ENCODE results near the gene DOCK3. TPM values are rescaled to one million over a fixed set of nuclear protein-coding genes. Genes with fewer than 3 reads are reported as not detected.

Gene DOCK3
- total and polyA plus RNA-seq, 10 of the 15 experiments (the other 5 are each of a cell fraction or from before 2014, with no cell fraction given): 0.02 to 0.52 (median 0.04) TPM; not detected in 5

DNA sequence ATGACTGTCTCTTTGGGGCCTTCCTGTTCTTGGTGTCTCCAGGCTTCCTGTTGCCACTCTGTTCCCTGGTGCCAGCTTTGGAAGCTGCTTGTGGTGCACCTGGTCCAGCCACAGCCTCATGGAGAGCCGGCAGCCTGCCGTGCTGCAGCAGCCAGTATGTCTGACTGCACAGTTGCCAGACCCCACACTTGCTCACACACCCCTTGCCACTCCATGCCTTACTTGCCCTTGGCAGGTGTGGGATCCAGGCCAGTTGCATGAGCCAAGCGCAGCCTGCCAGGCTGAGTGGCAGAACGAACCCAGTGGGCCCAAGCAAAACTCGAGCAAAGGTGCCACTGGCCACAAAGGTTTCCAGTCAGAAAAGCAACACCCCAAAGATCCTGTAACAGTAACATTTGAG lies 309.2 kb downstream of the DOCK3 start:
- ChIA-PET POLR2A (no interaction called here), RAD21 (ENCODE audit: unreplicated experiment) (no interaction called here), SMC1A (ENCODE audit: uncharacterized antibody, unreplicated experiment) (no interaction called here), CTCF (no interaction called here)
- H3K27ac ChIP-seq (ENCODE audit: control insufficient read depth, insufficient read depth): no peak overlapping the region
- no TSS peak for BruUV-seq (replicated peaks)
- in situ Hi-C loops (cut with MboI) (no loop called here), intact Hi-C loops (cut with micrococcal nuclease; ENCODE audit: unreplicated experiment) (no loop called here)
- no peak for TF ChIP-seq POLR2AphosphoS5 (IDR thresholded peaks at IDR 0.05; ENCODE audit: low read length)
- TF ChIP-seq TCF3 (IDR thresholded peaks at IDR 0.05; ENCODE audit: borderline replicate concordance, insufficient read depth, low read depth, low read length): no peak
- TF ChIP-seq, protein P1, sequence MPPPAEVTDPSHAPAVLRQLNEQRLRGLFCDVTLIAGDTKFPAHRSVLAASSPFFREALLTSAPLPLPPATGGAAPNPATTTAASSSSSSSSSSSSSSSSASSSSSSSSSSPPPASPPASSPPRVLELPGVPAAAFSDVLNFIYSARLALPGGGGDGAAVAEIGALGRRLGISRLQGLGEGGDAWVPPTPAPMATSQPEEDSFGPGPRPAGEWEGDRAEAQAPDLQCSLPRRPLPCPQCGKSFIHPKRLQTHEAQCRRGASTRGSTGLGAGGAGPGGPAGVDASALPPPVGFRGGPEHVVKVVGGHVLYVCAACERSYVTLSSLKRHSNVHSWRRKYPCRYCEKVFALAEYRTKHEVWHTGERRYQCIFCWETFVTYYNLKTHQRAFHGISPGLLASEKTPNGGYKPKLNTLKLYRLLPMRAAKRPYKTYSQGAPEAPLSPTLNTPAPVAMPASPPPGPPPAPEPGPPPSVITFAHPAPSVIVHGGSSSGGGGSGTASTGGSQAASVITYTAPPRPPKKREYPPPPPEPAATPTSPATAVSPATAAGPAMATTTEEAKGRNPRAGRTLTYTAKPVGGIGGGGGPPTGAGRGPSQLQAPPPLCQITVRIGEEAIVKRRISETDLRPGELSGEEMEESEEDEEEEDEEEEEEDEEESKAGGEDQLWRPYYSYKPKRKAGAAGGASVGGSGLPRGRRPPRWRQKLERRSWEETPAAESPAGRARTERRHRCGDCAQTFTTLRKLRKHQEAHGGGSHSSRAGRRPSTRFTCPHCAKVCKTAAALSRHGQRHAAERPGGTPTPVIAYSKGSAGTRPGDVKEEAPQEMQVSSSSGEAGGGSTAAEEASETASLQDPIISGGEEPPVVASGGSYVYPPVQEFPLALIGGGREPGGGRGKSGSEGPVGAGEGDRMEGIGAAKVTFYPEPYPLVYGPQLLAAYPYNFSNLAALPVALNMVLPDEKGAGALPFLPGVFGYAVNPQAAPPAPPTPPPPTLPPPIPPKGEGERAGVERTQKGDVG (CRISPR knock-in tag; IDR thresholded peaks at IDR 0.05): no peak
- TF ChIP-seq CEBPB (IDR thresholded peaks at IDR 0.05; ENCODE audit: borderline replicate concordance in 1 of 2, low read depth in 2 of 2, low read length in 2 of 2): no peak
- TF ChIP-seq, protein P2, sequence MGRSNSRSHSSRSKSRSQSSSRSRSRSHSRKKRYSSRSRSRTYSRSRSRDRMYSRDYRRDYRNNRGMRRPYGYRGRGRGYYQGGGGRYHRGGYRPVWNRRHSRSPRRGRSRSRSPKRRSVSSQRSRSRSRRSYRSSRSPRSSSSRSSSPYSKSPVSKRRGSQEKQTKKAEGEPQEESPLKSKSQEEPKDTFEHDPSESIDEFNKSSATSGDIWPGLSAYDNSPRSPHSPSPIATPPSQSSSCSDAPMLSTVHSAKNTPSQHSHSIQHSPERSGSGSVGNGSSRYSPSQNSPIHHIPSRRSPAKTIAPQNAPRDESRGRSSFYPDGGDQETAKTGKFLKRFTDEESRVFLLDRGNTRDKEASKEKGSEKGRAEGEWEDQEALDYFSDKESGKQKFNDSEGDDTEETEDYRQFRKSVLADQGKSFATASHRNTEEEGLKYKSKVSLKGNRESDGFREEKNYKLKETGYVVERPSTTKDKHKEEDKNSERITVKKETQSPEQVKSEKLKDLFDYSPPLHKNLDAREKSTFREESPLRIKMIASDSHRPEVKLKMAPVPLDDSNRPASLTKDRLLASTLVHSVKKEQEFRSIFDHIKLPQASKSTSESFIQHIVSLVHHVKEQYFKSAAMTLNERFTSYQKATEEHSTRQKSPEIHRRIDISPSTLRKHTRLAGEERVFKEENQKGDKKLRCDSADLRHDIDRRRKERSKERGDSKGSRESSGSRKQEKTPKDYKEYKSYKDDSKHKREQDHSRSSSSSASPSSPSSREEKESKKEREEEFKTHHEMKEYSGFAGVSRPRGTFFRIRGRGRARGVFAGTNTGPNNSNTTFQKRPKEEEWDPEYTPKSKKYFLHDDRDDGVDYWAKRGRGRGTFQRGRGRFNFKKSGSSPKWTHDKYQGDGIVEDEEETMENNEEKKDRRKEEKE (IDR thresholded peaks at IDR 0.05): no peak
- TF ChIP-seq KAT2A (conservative IDR thresholded peaks at IDR 0.05; ENCODE audit: control insufficient read depth, low read depth, low read length): no peak
- no peak for TF ChIP-seq LARP7 (IDR thresholded peaks at IDR 0.05)
- TF ChIP-seq ZZZ3 (IDR thresholded peaks at IDR 0.05; ENCODE audit: control insufficient read depth, insufficient read length, low read depth): no peak
- no peak for TF ChIP-seq CBX5 (IDR thresholded peaks at IDR 0.05; ENCODE audit: low read depth)
- no peak for TF ChIP-seq SIN3A (IDR thresholded peaks at IDR 0.05; ENCODE audit: low read depth, low read length)
- TF ChIP-seq TCF12 (IDR thresholded peaks at IDR 0.05; ENCODE audit: low read depth, low read length): no peak
- no peak for TF ChIP-seq ESRRA (IDR thresholded peaks at IDR 0.05; ENCODE audit: low read length)
- TF ChIP-seq JUNB (IDR thresholded peaks at IDR 0.05): no peak
- no peaks in the 10 kb centered on the region for H3K36me3 ChIP-seq (ENCODE audit: control insufficient read depth in 2 of 2, insufficient read depth in 2 of 2, low read length in 1 of 2)
- ATAC-seq: no peak
- no peak for DNase-seq (ENCODE audit: low read depth, low spot score)
- H3K27me3 ChIP-seq (replicated peaks in 1 of 2; ENCODE audit: control insufficient read depth in 2 of 2, insufficient read depth in 2 of 2, low read length in 1 of 2): no peaks in the 10 kb centered on the region
- FAIRE-seq: no peak
- H4K20me1 ChIP-seq (ENCODE audit: control insufficient read depth, insufficient read depth): no peaks in the 10 kb centered on the region
- 14% methylated on average over 5 of the region's 5 CpGs for WGBS (ENCODE audit: insufficient coverage, insufficient replicate concordance, low lambda C conversion rate, missing lambda C conversion rate)
- no peaks in the 10 kb centered on the region for H3K4me1 ChIP-seq (ENCODE audit: control insufficient read depth, insufficient read depth, low read length)
- H3K9me3 ChIP-seq (replicated peaks; ENCODE audit: control insufficient read depth, insufficient read depth, low read length): no peaks in the 10 kb centered on the region
- H2AFZ ChIP-seq (ENCODE audit: control insufficient read depth, low read depth, low read length): no peak overlapping the region
- no peak overlapping the region for H3K9ac ChIP-seq (ENCODE audit: control insufficient read depth, insufficient read depth, low read length)
- H3K4me3 ChIP-seq: no peak overlapping the region
- no peaks in the 10 kb centered on the region for H3K79me2 ChIP-seq (ENCODE audit: control insufficient read depth, insufficient read depth, low read length)
- H3K4me2 ChIP-seq (ENCODE audit: control insufficient read depth, insufficient read depth): no peak overlapping the region
